Spleen (tissue), 11 donors: Measurements from ENCODE around the gene SRXN1. TPM values are rescaled to one million over a fixed set of nuclear protein-coding genes. Genes with fewer than 3 reads are reported as not detected.

ENCODE experiments used
- DNase-seq: peaks from one replicate; pipeline ENCODE4 v3.0.0-alpha.2; 2020
- H3K27ac ChIP-seq, 8 donors: fragments of 200-600 bp; sonication (generic) in 7 of 8; 1 replicate in 4 of 8; 2 replicates in 4 of 8; pipeline versions ENCODE4 v1.5.0 to v1.8.0; 2016 to 2021; ENCODE audit warnings: inconsistent platforms in 4 of 8, mild to moderate bottlenecking in 4 of 8, moderate library complexity in 1 of 8
- H3K27me3 ChIP-seq, 7 donors: fragments of 200-600 bp; sonication (generic) in 6 of 7; replicated peaks in 1 of 7; 1 replicate in 4 of 7; 2 replicates in 3 of 7; pipeline versions ENCODE4 v1.5.0 to v1.8.0; 2016 to 2021; ENCODE audit warnings: inconsistent platforms in 3 of 7, mild to moderate bottlenecking in 1 of 7
- H3K36me3 ChIP-seq, 6 donors: fragments of 200-600 bp; sonication (generic) in 5 of 6; 1 replicate in 4 of 6; 2 replicates in 2 of 6; pipeline versions ENCODE4 v1.5.0 to v1.8.0; 2016 to 2021; ENCODE audit warnings: inconsistent platforms in 2 of 6
- H3K4me1 ChIP-seq, 6 donors: fragments of 200-600 bp; sonication (generic) in 5 of 6; 1 replicate in 3 of 6; 2 replicates in 3 of 6; pipeline versions ENCODE4 v1.5.0 to v1.8.0; 2016 to 2021; ENCODE audit warnings: inconsistent platforms in 3 of 6
- H3K4me3 ChIP-seq, 8 donors: fragments of 200-600 bp; sonication (generic) in 7 of 8; 1 replicate in 4 of 8; 2 replicates in 4 of 8; pipeline versions ENCODE4 v1.5.0 to v1.8.0; 2016 to 2021; ENCODE audit warnings: inconsistent platforms in 4 of 8, mild to moderate bottlenecking in 4 of 8, moderate library complexity in 2 of 8
- H3K9me3 ChIP-seq, 8 donors: fragments of 200-600 bp; sonication (generic) in 7 of 8; 1 replicate in 4 of 8; 2 replicates in 4 of 8; pipeline versions ENCODE4 v1.5.0 to v1.8.0; 2016 to 2021; ENCODE audit warnings: inconsistent platforms in 4 of 8
- CTCF ChIP-seq, 11 experiments: fragments of 200-600 bp in 7 of 11; fragments of 450-650 bp in 4 of 11; sonication (generic) in 4 of 11; IDR thresholded peaks in 8 of 11; conservative IDR thresholded peaks in 3 of 11; 1 replicate in 7 of 11; 2 replicates in 4 of 11; pipeline versions ENCODE4 v1.4.0 to v1.8.0; 2016 to 2021; ENCODE audit warnings: antibody characterized with exemption in 11 of 11, inconsistent platforms in 4 of 11, mild to moderate bottlenecking in 1 of 11
- POLR2A ChIP-seq, 3 donors: fragments of 450-650 bp; IDR thresholded peaks; one replicate each; pipeline ENCODE4 v1.5.1; 2017; ENCODE audit warnings: antibody characterized with exemption in 3 of 3, mild to moderate bottlenecking in 1 of 3
- POLR2AphosphoS5 ChIP-seq, 3 donors: sonication (generic); formaldehyde crosslinking; IDR thresholded peaks; one replicate each; pipeline ENCODE4 v1.5.1; 2017; ENCODE audit warnings: antibody characterized with exemption in 3 of 3
- WGBS, 5 donors: extraction: QIAGEN DNeasy Blood & Tissue Kit in 3 of 5; methylation state at CpG; one replicate each; pipeline versions ENCODE4 v1.1.5 to v1.1.7; 2013 to 2018; 5-methylcytosine and 5-hydroxymethylcytosine counted together
- intact Hi-C: fragments of 100-400 bp; cut with DNase I; formaldehyde crosslinking; loops from one replicate; pipeline ENCODE4 v1.15.0; 2023; ENCODE audit warnings: low total_unique reads
- polyA plus RNA-seq, 3 donors: library from polyadenylated mRNA; stranded (reverse); fragments of 200-250 nt; gene quantifications; one replicate each; pipeline ENCODE4 v1.2.1, GENCODE V29; 2013
- total RNA-seq, 7 donors: library from RNA; depleted of rRNA in 3 of 7; stranded (reverse); fragments of >200 nt in 3 of 7; fragmentation: NEBNext Ultra II Directional in 4 of 7; extraction: Animal tissue kit (Norgen Biotek cat#: 25700) in 4 of 7; gene quantifications; one replicate each; pipeline versions ENCODE4 v1.1.0 to v1.2.1, GENCODE V29; 2016 to 2021
- donor health status: healthy with polysubstance abuse.
- donor health status: DM: no; HTN: no; CAD: no; lungs with moderate emphysema.
- donor health status: DM: no; HTN: no; CAD: no.
- donor health status: Bipolar disorder and iron deficiency.
- donor health status: healthy.
- donor health status: DM: no; HTN: no; CAD: no.
- donor health status: DM: yes; HTN: yes; CAD: no.

SRXN1 gene
- total and polyA plus RNA-seq, 10 donors, result 4.5 to 31.3 (median 12.7) TPM

- H3K27me3 ChIP-seq, result peaks cover 4 to 45% (median 10%) of the 10 kb centered on the region in 7 donors
- no peak for TF ChIP-seq POLR2A (IDR thresholded peaks at IDR 0.05)
- no peak for TF ChIP-seq POLR2AphosphoS5 (IDR thresholded peaks at IDR 0.05)
- TF ChIP-seq CTCF (IDR thresholded peaks at IDR 0.05 in 8 of 11, conservative IDR thresholded peaks at IDR 0.05 in 3 of 11), result no peak
Observed at GRCh38 chr20:641516-641875, 11.5 kb downstream of the SRXN1 start.

GRCh38 chr20:640674-641515, 12.1 kb downstream of the SRXN1 start:
- intact Hi-C loops, result loop anchor here (10.0 kb wide), 1 partner anchor 76 kb away; no protein-coding TSS in a partner anchor
- Histone ChIP-seq H3K36me3 (no peaks in the 10 kb centered on the region), H3K27ac (no peak overlapping the region), H3K27me3 (peaks cover 4 to 45% (median 10%) of the 10 kb centered on the region in 7 donors), H3K9me3 (no peaks in the 10 kb centered on the region), H3K4me3 (no peak overlapping the region), H3K4me1 (peaks cover 3 to 16% (median 11%) of the 10 kb centered on the region in 6 donors)
- WGBS, 5 donors, result 61 to 86% (median 74%) methylated on average over 11 of the region's 11 CpGs
- TF ChIP-seq POLR2AphosphoS5 (IDR thresholded peaks at IDR 0.05) (no peak), CTCF (IDR thresholded peaks at IDR 0.05 in 8 of 11, conservative IDR thresholded peaks at IDR 0.05 in 3 of 11) (no peak), POLR2A (IDR thresholded peaks at IDR 0.05) (no peak)
- DNase-seq, result no peak

More at GRCh38 chr20:641516-641875, 11.5 kb downstream of the SRXN1 start:
- Histone ChIP-seq H3K4me3 (no peak overlapping the region), H3K27ac (no peak overlapping the region), H3K4me1 (peaks cover 3 to 22% (median 12%) of the 10 kb centered on the region in 6 donors), H3K36me3 (peaks cover 0 to under 1% (median 0%) of the 10 kb centered on the region in 6 donors), H3K9me3 (no peaks in the 10 kb centered on the region)
- no peak for DNase-seq
- intact Hi-C loops, result loop anchor here (10.0 kb wide), 1 partner anchor 77 kb away; no protein-coding TSS in a partner anchor
- 50 to 67% (median 63%) methylated on average over 8 to 12 of the region's 12 CpGs for WGBS, 5 donors

- H3K27me3 ChIP-seq, result peaks cover 4 to 63% (median 10%) of the 10 kb centered on the region in 7 donors
- H3K27ac ChIP-seq, result no peak overlapping the region
- no peaks in the 10 kb centered on the region for H3K9me3 ChIP-seq
- no peak for DNase-seq
- peaks cover 0 to 7% (median 5%) of the 10 kb centered on the region in 6 donors for H3K4me1 ChIP-seq
- H3K36me3 ChIP-seq, result no peaks in the 10 kb centered on the region
- no peak for TF ChIP-seq POLR2AphosphoS5 (IDR thresholded peaks at IDR 0.05)
- TF ChIP-seq POLR2A (IDR thresholded peaks at IDR 0.05), result no peak
- TF ChIP-seq CTCF (IDR thresholded peaks at IDR 0.05 in 8 of 11, conservative IDR thresholded peaks at IDR 0.05 in 3 of 11), result no peak
- intact Hi-C loops, result no loop called here
- no peak overlapping the region for H3K4me3 ChIP-seq
- WGBS, 5 donors, result 75 to 88% (median 85%) methylated on average over 1 of the region's 1 CpG
Observed at GRCh38 chr20:638579-638978, 14.4 kb downstream of the SRXN1 start.

- 79 to 95% (median 87%) methylated on average over 2 of the region's 2 CpGs for WGBS, 5 donors
- no peak for DNase-seq
- TF ChIP-seq CTCF (IDR thresholded peaks at IDR 0.05 in 8 of 11, conservative IDR thresholded peaks at IDR 0.05 in 3 of 11) (no peak), POLR2AphosphoS5 (IDR thresholded peaks at IDR 0.05) (no peak), POLR2A (IDR thresholded peaks at IDR 0.05) (no peak)
- peaks cover 0 to 4% (median 2%) of the 10 kb centered on the region in 6 donors for H3K4me1 ChIP-seq
- H3K27ac ChIP-seq, result no peak overlapping the region
- no peaks in the 10 kb centered on the region for H3K9me3 ChIP-seq
- H3K4me3 ChIP-seq, result no peak overlapping the region
- H3K27me3 ChIP-seq, result peaks cover 1 to 61% (median 3%) of the 10 kb centered on the region in 7 donors
- intact Hi-C loops, result no loop called here
- H3K36me3 ChIP-seq, result no peaks in the 10 kb centered on the region
Observed at GRCh38 chr20:637559-637958, 15.4 kb downstream of the SRXN1 start.
